A673 (cell line): ENCODE results near the gene HPCA.

Source experiments
- CTCF ChIP-seq: fragments of 300-800, 200-600 bp; sonication (generic); conservative IDR thresholded peaks from 2 replicates; pipeline ENCODE4 v1.5.1; 2017; ENCODE audit warnings: low read depth, mild to moderate bottlenecking, antibody characterized with exemption, low read length, moderate library complexity, mixed read lengths
- EZH2 ChIP-seq: fragments of 200-600 bp; sonication (generic); IDR thresholded peaks from 2 replicates; pipeline ENCODE4 v1.6.1; 2017; ENCODE audit warnings: borderline replicate concordance, low read depth, mild to moderate bottlenecking, mixed read lengths, antibody characterized with exemption, low read length; ENCODE audit not compliant: poor library complexity, severe bottlenecking

DNA sequence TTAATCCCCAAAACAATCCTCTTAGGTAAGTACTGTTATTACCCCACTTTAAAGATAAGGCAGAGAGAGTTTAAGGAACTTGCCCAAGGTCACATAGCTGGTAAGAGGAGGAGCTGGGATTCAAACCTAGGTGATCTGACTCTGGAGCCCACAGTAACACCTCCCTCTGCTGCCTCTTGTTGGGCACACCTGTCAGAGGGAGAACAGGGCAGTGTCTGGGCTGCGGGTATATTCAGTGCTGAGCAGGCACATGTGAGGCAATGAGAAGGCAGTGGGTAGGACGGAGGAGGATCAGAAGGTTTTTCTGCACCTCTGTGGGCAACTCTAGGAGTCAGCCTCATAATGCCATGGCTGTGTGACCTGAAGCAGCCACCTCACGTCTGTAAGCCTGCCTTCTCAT lies 1.8 kb downstream of the HPCA start:
- no peak for TF ChIP-seq CTCF
- TF ChIP-seq EZH2, result no peak
